ENCODE results near the gene CABP7.

GRCh38 chr22:29739346-29739875 is 19.6 kb downstream of the CABP7 start:
- TF ChIP-seq CTCF (IDR thresholded peaks at IDR 0.05; ENCODE audit: poor library complexity) = no peak
- no peak for TF ChIP-seq EZH2phosphoT487 (IDR thresholded peaks at IDR 0.05; ENCODE audit: low read depth, severe bottlenecking, unreplicated experiment)
- TF ChIP-seq EZH2 (IDR thresholded peaks at IDR 0.05; ENCODE audit: borderline replicate concordance) = no peak
